LHCN-M2 (cell line): Measurements from ENCODE around the gene OR5H1. TPM values are rescaled to one million over a fixed set of nuclear protein-coding genes. Genes with fewer than 3 reads are reported as not detected.

Experiments
- total RNA-seq: library from RNA; depleted of rRNA; stranded (reverse); fragments of >200 nt; gene quantifications from 2 replicates; pipeline ENCODE4 v1.2.3, GENCODE V29; 2014; rRNA removed

OR5H1 gene
- total RNA-seq, 1 experiment from 2014 or later, result not detected

Other genes starting within 250 kb of the OR5H1 start
- 26.5 and 28.5 TPM in 2 replicates for gene RIOX2, start 158.3 kb upstream of the OR5H1 start, total RNA-seq
- gene GABRR3, start 95.4 kb upstream of the OR5H1 start, total RNA-seq, result not detected in 2 replicates
- gene OR5AC2, start 43.5 kb upstream of the OR5H1 start, total RNA-seq, result not detected in 2 replicates
- gene OR5H14, start 16.8 kb downstream of the OR5H1 start, total RNA-seq, result not detected in 2 replicates
- not detected in 2 replicates for gene OR5H15, start 36.0 kb downstream of the OR5H1 start, total RNA-seq
- gene OR5H6, start 133.5 kb downstream of the OR5H1 start, total RNA-seq, result not detected in 2 replicates
- not detected in 2 replicates for gene OR5H2, start 151.8 kb downstream of the OR5H1 start, total RNA-seq
- gene OR5K4, start 223.1 kb downstream of the OR5H1 start, total RNA-seq, result not detected in 2 replicates